SK-N-SH (cell line): ENCODE data around the gene DDIAS. TPM values are rescaled to one million over a fixed set of nuclear protein-coding genes. Genes with fewer than 3 reads are reported as not detected.
"Not testable (repeated sequence)": the region's sequence is repeated elsewhere in the genome, so short reads cannot be mapped to it uniquely, and the experiment has no call there.

Experiments used
- CTCF ChIA-PET: fragments of 300-600, 350-600 bp; formaldehyde crosslinking; extraction: SDS; loops from one replicate; lab custom pipeline; 2021; lab: Yijun Ruan, JAX
- POLR2A ChIA-PET: fragments of 350-600 bp; sonication (Branson Sonifier 250); formaldehyde crosslinking; extraction: SDS; loops from one replicate; lab custom pipeline; 2020; ENCODE audit warnings: antibody characterized with exemption, inconsistent platforms; lab: Yijun Ruan, JAX
- DNase-seq: peaks from one replicate; pipeline ENCODE4 v3.0.0; 2012
- H2AFZ ChIP-seq: fragments of 200-600 bp; sonication (generic); 2 replicates; pipeline ENCODE4 v1.8.1; 2016; ENCODE audit warnings: antibody characterized with exemption, mild to moderate bottlenecking, low read depth
- H3F3A ChIP-seq: fragments of 200-600 bp; sonication (generic); replicated peaks from 2 replicates; pipeline ENCODE3; 2016; ENCODE audit warnings: antibody characterized with exemption, mild to moderate bottlenecking; ENCODE audit not compliant: insufficient read depth
- H3K27ac ChIP-seq, 2 experiments: fragments of 200-500 bp in 1 of 2; fragments of 200-600 bp in 1 of 2; sonication (Bioruptor generic) in 1 of 2; sonication (generic), shearing (Covaris generic) in 1 of 2; 2 replicates each; pipeline versions ENCODE4 v1.5.1 to v1.6.1; 2014 to 2016; ENCODE audit warnings: low read depth in 2 of 2, inconsistent platforms in 1 of 2, low read length in 1 of 2, mild to moderate bottlenecking in 1 of 2, mixed read lengths in 1 of 2
- H3K27me3 ChIP-seq: fragments of 200-600 bp; sonication (generic), shearing (Covaris generic); 2 replicates; pipeline ENCODE4 v1.6.1; 2016; ENCODE audit warnings: mixed run types; ENCODE audit not compliant: insufficient read depth
- H3K36me3 ChIP-seq, 2 experiments: fragments of 200-500 bp in 1 of 2; fragments of 200-600 bp in 1 of 2; sonication (Bioruptor generic) in 1 of 2; sonication (generic) in 1 of 2; replicated peaks in 1 of 2; 2 replicates each; pipeline versions ENCODE3 to v1.5.1; 2014 to 2016; ENCODE audit warnings: low read length in 1 of 2, mild to moderate bottlenecking in 1 of 2; ENCODE audit not compliant: insufficient read depth in 2 of 2, control insufficient read depth in 1 of 2
- H3K4me1 ChIP-seq, 2 experiments: fragments of 200-500 bp in 1 of 2; fragments of 200-600 bp in 1 of 2; sonication (Bioruptor generic) in 1 of 2; sonication (generic), shearing (Covaris generic) in 1 of 2; 2 replicates each; pipeline versions ENCODE4 v1.5.1 to v1.6.1; 2014 to 2016; ENCODE audit warnings: low read depth in 1 of 2, low read length in 1 of 2, mixed run types in 1 of 2; ENCODE audit not compliant: insufficient read depth in 2 of 2, control insufficient read depth in 1 of 2
- H3K4me2 ChIP-seq: fragments of 200-600 bp; sonication (generic), shearing (Covaris generic); 2 replicates; pipeline ENCODE4 v1.6.1; 2017; ENCODE audit warnings: mixed run types
- H3K4me3 ChIP-seq, 2 experiments: fragments of 200-500 bp in 1 of 2; fragments of 200-600 bp in 1 of 2; sonication (Bioruptor generic) in 1 of 2; sonication (generic), shearing (Covaris generic) in 1 of 2; 2 replicates each; pipeline versions ENCODE4 v1.5.1 to v1.8.1; 2014 to 2016; ENCODE audit warnings: low read depth in 2 of 2, inconsistent platforms in 1 of 2, low read length in 1 of 2, mild to moderate bottlenecking in 1 of 2, mixed read lengths in 1 of 2, moderate library complexity in 1 of 2
- H3K79me2 ChIP-seq: fragments of 200-600 bp; sonication (generic); 2 replicates; pipeline ENCODE4 v1.8.1; 2017; ENCODE audit warnings: mild to moderate bottlenecking; ENCODE audit not compliant: insufficient read depth
- H3K9ac ChIP-seq: fragments of 200-600 bp; sonication (generic); 2 replicates; pipeline ENCODE4 v1.6.1; 2017; ENCODE audit warnings: mixed run types
- H3K9me2 ChIP-seq: fragments of 200-600 bp; sonication (generic); 2 replicates; pipeline ENCODE4 v1.6.1; 2017; ENCODE audit warnings: mixed run types
- H3K9me3 ChIP-seq: fragments of 200-600 bp; sonication (generic); 2 replicates; pipeline ENCODE4 v1.6.1; 2017; ENCODE audit warnings: mixed run types, mild to moderate bottlenecking, moderate library complexity
- H4K20me1 ChIP-seq: fragments of 200-600 bp; sonication (generic); 2 replicates; pipeline ENCODE4 v1.6.1; 2017; ENCODE audit warnings: mild to moderate bottlenecking, mixed run types; ENCODE audit not compliant: insufficient read depth
- EP300 ChIP-seq, 2 experiments: IDR thresholded peaks; 2 replicates each; pipeline versions ENCODE4 v1.4.0 to v1.6.1; 2012; ENCODE audit warnings: borderline replicate concordance in 1 of 2, low read depth in 1 of 2, low read length in 1 of 2
- EZH2phosphoT487 ChIP-seq: fragments of 200-600 bp; sonication (generic); IDR thresholded peaks from 2 replicates; pipeline ENCODE4 v1.6.1; 2017; ENCODE audit warnings: low read depth, mixed run types, mild to moderate bottlenecking, antibody characterized with exemption, moderate library complexity, borderline replicate concordance
- FOXM1 ChIP-seq: IDR thresholded peaks from 2 replicates; pipeline ENCODE4 v1.4.0; 2012; ENCODE audit warnings: low read depth, mild to moderate bottlenecking
- JUND ChIP-seq: IDR thresholded peaks from 2 replicates; pipeline ENCODE4 v1.4.0; 2012
- MAX ChIP-seq: IDR thresholded peaks from 2 replicates; pipeline ENCODE4 v1.4.0; 2012; ENCODE audit warnings: low read depth
- NFIC ChIP-seq: IDR thresholded peaks from 2 replicates; pipeline ENCODE4 v1.4.0; 2012; ENCODE audit warnings: borderline replicate concordance
- NRF1 ChIP-seq: IDR thresholded peaks from 2 replicates; pipeline ENCODE4 v1.6.1; 2012; ENCODE audit warnings: low read depth, mild to moderate bottlenecking, low read length
- RCOR1 ChIP-seq: fragments of 150-350 bp; IDR thresholded peaks from 2 replicates; pipeline ENCODE4 v1.6.1; 2017; ENCODE audit warnings: antibody characterized with exemption, low read length
- RFX5 ChIP-seq: IDR thresholded peaks from 2 replicates; pipeline ENCODE4 v1.6.1; 2012; ENCODE audit warnings: mild to moderate bottlenecking, improper control_type of control experiment, low read length
- TEAD4 ChIP-seq: IDR thresholded peaks from 2 replicates; pipeline ENCODE4 v1.4.0; 2012; ENCODE audit warnings: mild to moderate bottlenecking, borderline replicate concordance; ENCODE audit not compliant: insufficient read depth
- USF2 ChIP-seq: fragments of 150-350 bp; IDR thresholded peaks from 2 replicates; pipeline ENCODE4 v1.6.1; 2017; ENCODE audit warnings: antibody characterized with exemption, low read length, low read depth, borderline replicate concordance
- ZBTB33 ChIP-seq: IDR thresholded peaks from 2 replicates; pipeline ENCODE4 v1.4.0; 2012; ENCODE audit warnings: low read depth, borderline replicate concordance
- WGBS: methylation state at CpG from one replicate; pipeline ENCODE4 v1.1.6; 2017; ENCODE audit warnings: low lambda C conversion rate; 5-methylcytosine and 5-hydroxymethylcytosine counted together
- polyA plus RNA-seq, 3 experiments: library from polyadenylated mRNA; depleted of rRNA; stranded (reverse); fragments of >200 nt; gene quantifications; 2 replicates each; pipeline ENCODE4 v1.2.3, GENCODE V29; 2012
- TF ChIP-seq, protein P1 (sequence below): IDR thresholded peaks from 2 replicates; pipeline ENCODE4 v1.4.0; 2012; ENCODE audit warnings: low read depth, borderline replicate concordance

The DDIAS gene
- polyA plus RNA-seq, 1 of the 3 experiments (the other 2 are of a cell fraction): 4.4 TPM

GRCh38 chr11:82949352-82949751, 47.8 kb downstream of the DDIAS start:
- H3K4me1 ChIP-seq: no peaks in the 10 kb centered on the region; a peak in 1 of 4 replicates
- H4K20me1 ChIP-seq: no peaks in the 10 kb centered on the region
- H3K36me3 ChIP-seq: no peaks in the 10 kb centered on the region
- no peak overlapping the region for H3K9ac ChIP-seq
- H2AFZ ChIP-seq: no peak overlapping the region
- no peaks in the 10 kb centered on the region for H3F3A ChIP-seq
- no peak overlapping the region for H3K27ac ChIP-seq
- no peak for DNase-seq
- H3K9me2 ChIP-seq: no peaks in the 10 kb centered on the region
- H3K79me2 ChIP-seq: no peaks in the 10 kb centered on the region
- H3K4me3 ChIP-seq: no peak overlapping the region
- no peak overlapping the region for H3K4me2 ChIP-seq
- ChIA-PET POLR2A (no interaction called here), CTCF (no interaction called here)
- peaks cover 6% of the 10 kb centered on the region; the same call in 1 of the 2 replicates for H3K9me3 ChIP-seq
- TF ChIP-seq RFX5 (no peak), ZBTB33 (no peak), RCOR1 (no peak), NFIC (no peak), EP300 (IDR thresholded peaks at IDR 0.05; ENCODE audit: borderline replicate concordance in 1 of 2, low read depth in 1 of 2, low read length in 1 of 2) (no peak), FOXM1 (no peak), MAX (no peak), NRF1 (no peak), EZH2phosphoT487 (no peak), USF2 (no peak), TEAD4 (no peak), JUND (no peak)
- TF ChIP-seq, protein P1, sequence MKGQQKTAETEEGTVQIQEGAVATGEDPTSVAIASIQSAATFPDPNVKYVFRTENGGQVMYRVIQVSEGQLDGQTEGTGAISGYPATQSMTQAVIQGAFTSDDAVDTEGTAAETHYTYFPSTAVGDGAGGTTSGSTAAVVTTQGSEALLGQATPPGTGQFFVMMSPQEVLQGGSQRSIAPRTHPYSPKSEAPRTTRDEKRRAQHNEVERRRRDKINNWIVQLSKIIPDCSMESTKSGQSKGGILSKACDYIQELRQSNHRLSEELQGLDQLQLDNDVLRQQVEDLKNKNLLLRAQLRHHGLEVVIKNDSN: no peak
- no peaks in the 10 kb centered on the region for H3K27me3 ChIP-seq

DNA sequence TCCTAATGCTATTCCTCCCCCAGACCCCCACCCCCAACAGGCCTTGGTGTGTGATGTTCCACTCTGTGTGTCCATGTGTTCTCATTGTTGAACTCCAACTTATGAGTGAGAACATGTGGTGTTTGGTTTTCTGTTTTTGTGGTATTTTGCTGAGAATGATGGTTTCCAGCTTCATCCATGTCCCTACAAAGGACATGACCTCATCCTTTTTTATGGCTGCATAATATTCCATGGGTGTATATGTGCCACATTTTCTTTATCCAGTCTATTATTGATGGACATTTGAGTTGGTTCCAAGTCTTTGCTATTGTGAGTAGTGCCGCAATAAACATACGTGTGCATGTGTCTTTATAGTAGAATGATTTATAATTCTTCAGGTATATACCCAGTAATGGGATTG, 49.0 kb downstream of the DDIAS start:
- H2AFZ ChIP-seq, H3K9ac ChIP-seq, CTCF ChIA-PET, H3F3A ChIP-seq, POLR2A ChIA-PET, H4K20me1 ChIP-seq, H3K9me2 ChIP-seq, H3K4me3 ChIP-seq, H3K9me3 ChIP-seq, H3K79me2 ChIP-seq, H3K4me2 ChIP-seq, H3K27me3 ChIP-seq, H3K27ac ChIP-seq, H3K4me1 ChIP-seq, DNase-seq, H3K36me3 ChIP-seq: not testable (repeated sequence)
- 93% methylated on average over 2 of the region's 2 CpGs for WGBS

- 58% methylated on average over 2 of the region's 9 CpGs for WGBS
Measured at GRCh38 chr11:82955736-82956453, 54.4 kb downstream of the DDIAS start.

More at GRCh38 chr11:82955736-82956453, 54.4 kb downstream of the DDIAS start:
- H3K4me1 ChIP-seq, H3K27ac ChIP-seq, H2AFZ ChIP-seq, POLR2A ChIA-PET, H3F3A ChIP-seq, H3K4me3 ChIP-seq, DNase-seq, H3K79me2 ChIP-seq, H3K9ac ChIP-seq, H3K27me3 ChIP-seq, H3K9me2 ChIP-seq, H3K9me3 ChIP-seq, H4K20me1 ChIP-seq, H3K4me2 ChIP-seq, H3K36me3 ChIP-seq: not testable (repeated sequence)
- CTCF ChIA-PET: interaction anchor here (1.8 kb wide), 1 partner anchor 862 kb away, joined by 4 read pairs; no protein-coding TSS in a partner anchor
